T47D (cell line): ENCODE results near the gene SDK1.

ENCODE experiments used
- DNase-seq, 2 experiments: peaks; one replicate each; pipeline versions ENCODE4 v3.0.0 to v3.0.0-alpha.2; 2011 to 2012; ENCODE audit warnings: low read depth in 1 of 2, low spot score in 1 of 2
- JUND ChIP-seq: IDR thresholded peaks from 2 replicates; pipeline ENCODE4 v1.6.1; 2012; ENCODE audit warnings: low read depth
- in situ Hi-C: cut with HindIII; loops from 2 replicates; pipeline ENCODE4 v1.10.0; 2016; ENCODE audit warnings: low sequenced_read_pairs, low pct_unique_long_range_greater_than_20kb

The SDK1 gene

GRCh38 chr7:3942816-3943745 lies 642.0 kb downstream of the SDK1 start:
- DNase-seq: peak in 1 of 2 experiments; percentile 13
- TF ChIP-seq JUND: no peak
- in situ Hi-C loops: no loop called here

GRCh38 chr7:3943779-3944520 lies 642.9 kb downstream of the SDK1 start:
- DNase-seq: no peak
- in situ Hi-C loops: no loop called here
- TF ChIP-seq JUND: no peak

- no peak for TF ChIP-seq JUND
- in situ Hi-C loops: no loop called here
- no peak for DNase-seq
Observed at GRCh38 chr7:3949242-3949640, 648.2 kb downstream of the SDK1 start.

GRCh38 chr7:3950249-3950648 lies 649.2 kb downstream of the SDK1 start:
- in situ Hi-C loops: no loop called here
- no peak for TF ChIP-seq JUND

GRCh38 chr7:3951316-3952055 lies 650.4 kb downstream of the SDK1 start:
- in situ Hi-C loops: no loop called here
- no peak for TF ChIP-seq JUND
- DNase-seq: no peak

More at GRCh38 chr7:3950249-3950648, 649.2 kb downstream of the SDK1 start:
- DNase-seq: no peak

- in situ Hi-C loops: no loop called here
- no peak for TF ChIP-seq JUND
- no peak for DNase-seq
Observed at GRCh38 chr7:3953133-3953532, 652.1 kb downstream of the SDK1 start.

GRCh38 chr7:3953946-3954345 lies 652.9 kb downstream of the SDK1 start:
- DNase-seq: no peak
- in situ Hi-C loops: no loop called here
- TF ChIP-seq JUND: no peak

- TF ChIP-seq JUND: no peak
- no peak for DNase-seq
- in situ Hi-C loops: no loop called here
Observed at GRCh38 chr7:3955026-3955425, 654.0 kb downstream of the SDK1 start.

GRCh38 chr7:3955751-3956696 lies 655.0 kb downstream of the SDK1 start:
- in situ Hi-C loops: no loop called here
- DNase-seq: no peak
- no peak for TF ChIP-seq JUND

GRCh38 chr7:3956949-3957348 lies 655.9 kb downstream of the SDK1 start:
- no peak for DNase-seq
- no peak for TF ChIP-seq JUND
- in situ Hi-C loops: no loop called here

- DNase-seq: no peak
- in situ Hi-C loops: no loop called here
Observed at GRCh38 chr7:3957472-3958108, 656.5 kb downstream of the SDK1 start.

More at GRCh38 chr7:3957472-3958108, 656.5 kb downstream of the SDK1 start:
- TF ChIP-seq JUND: no peak
